ENCODE measurements around the gene TMED10.
"Not testable (repeated sequence)": the region's sequence is repeated elsewhere in the genome, so short reads cannot be mapped to it uniquely, and the experiment has no call there.

Gene TMED10

GRCh38 chr14:75127474-75127820 lies 49.0 kb downstream of the TMED10 start:
- not testable (repeated sequence) for DNase-seq (ENCODE audit: low read depth)

GRCh38 chr14:75126679-75127473 lies 49.5 kb downstream of the TMED10 start, which contains the start of gene NEK9:
NEK9 (minus strand) TSS chr14:75127048; CDS start chr14:75126921, 127 bp downstream.
- DNase-seq (ENCODE audit: low read depth): peak; percentile 85

- no peak for DNase-seq (ENCODE audit: low read depth)
Measured at GRCh38 chr14:75126121-75126544, 50.3 kb downstream of the TMED10 start.

GRCh38 chr14:75125617-75126016 lies 50.8 kb downstream of the TMED10 start:
- DNase-seq (ENCODE audit: low read depth): no peak

GRCh38 chr14:75123991-75124390 lies 52.4 kb downstream of the TMED10 start:
- DNase-seq (ENCODE audit: low read depth): no peak

GRCh38 chr14:75121552-75121951 lies 54.9 kb downstream of the TMED10 start:
- no peak for DNase-seq (ENCODE audit: low read depth)

GRCh38 chr14:75120541-75121291 lies 55.7 kb downstream of the TMED10 start:
- no peak for DNase-seq (ENCODE audit: low read depth)

GRCh38 chr14:75119056-75119455 lies 57.4 kb downstream of the TMED10 start:
- no peak for DNase-seq (ENCODE audit: low read depth)

GRCh38 chr14:75113932-75114539 lies 62.4 kb downstream of the TMED10 start:
- DNase-seq (ENCODE audit: low read depth): no peak

GRCh38 chr14:75109877-75110276 lies 66.5 kb downstream of the TMED10 start:
- DNase-seq (ENCODE audit: low read depth): no peak

GRCh38 chr14:75107186-75107585 lies 69.2 kb downstream of the TMED10 start:
- DNase-seq (ENCODE audit: low read depth): no peak

GRCh38 chr14:75101491-75101890 lies 74.9 kb downstream of the TMED10 start:
- DNase-seq (ENCODE audit: low read depth): no peak

- no peak for DNase-seq (ENCODE audit: low read depth)
Measured at GRCh38 chr14:75098682-75099081, 77.7 kb downstream of the TMED10 start.

GRCh38 chr14:75098212-75098611 lies 78.2 kb downstream of the TMED10 start:
- DNase-seq (ENCODE audit: low read depth): no peak

- no peak for DNase-seq (ENCODE audit: low read depth)
Measured at GRCh38 chr14:75096959-75097358, 79.5 kb downstream of the TMED10 start.

- DNase-seq (ENCODE audit: low read depth): no peak
Measured at GRCh38 chr14:75095690-75096089, 80.7 kb downstream of the TMED10 start.

GRCh38 chr14:75094896-75095295 lies 81.5 kb downstream of the TMED10 start:
- no peak for DNase-seq (ENCODE audit: low read depth)

- no peak for DNase-seq (ENCODE audit: low read depth)
Measured at GRCh38 chr14:75092698-75093097, 83.7 kb downstream of the TMED10 start.

GRCh38 chr14:75091251-75091650 lies 85.2 kb downstream of the TMED10 start:
- DNase-seq (ENCODE audit: low read depth): no peak

- no peak for DNase-seq (ENCODE audit: low read depth)
Measured at GRCh38 chr14:75090353-75090752, 86.1 kb downstream of the TMED10 start.

- no peak for DNase-seq (ENCODE audit: low read depth)
Measured at GRCh38 chr14:75088566-75089373, 87.6 kb downstream of the TMED10 start.

- no peak for DNase-seq (ENCODE audit: low read depth)
Measured at GRCh38 chr14:75088153-75088552, 88.3 kb downstream of the TMED10 start.
